Measurements from ENCODE around the gene NECAB2.

The NECAB2 gene

GRCh38 chr16:84047206-84047605, 79.2 kb downstream of the NECAB2 start:
- DNase-seq, result no peak

- DNase-seq, result no peak
Measured at GRCh38 chr16:84047626-84048025, 79.6 kb downstream of the NECAB2 start.

GRCh38 chr16:84048270-84048669, 80.2 kb downstream of the NECAB2 start:
- DNase-seq, result no peak

GRCh38 chr16:84048871-84049270, 80.8 kb downstream of the NECAB2 start:
- DNase-seq, result no peak

GRCh38 chr16:84049403-84050060, 81.5 kb downstream of the NECAB2 start:
- no peak for DNase-seq

- DNase-seq, result no peak
Measured at GRCh38 chr16:84050316-84050715, 82.3 kb downstream of the NECAB2 start.

- DNase-seq, result no peak
Measured at GRCh38 chr16:84052071-84052622, 84.1 kb downstream of the NECAB2 start.
